Natural killer cell (primary cell): ENCODE measurements around the gene CAMK1G. TPM values are rescaled to one million over a fixed set of nuclear protein-coding genes. Genes with fewer than 3 reads are reported as not detected.

Experiments
- ATAC-seq, 3 donors: fragments of 150-1000 bp in 2 of 3; fragments of 200-7000 bp in 1 of 3; cut with Tn5 transposase; 1 replicate in 1 of 3; 2 replicates in 2 of 3; pipeline ENCODE4 v1.10.0; 2021; ENCODE audit warnings: mild to moderate bottlenecking in 2 of 3, moderate library complexity in 2 of 3
- DNase-seq, 2 donors: peaks; one replicate each; pipeline versions ENCODE4 v3.0.0 to v3.0.0-alpha.2; 2013 to 2021; ENCODE audit warnings: mixed read lengths in 1 of 2
- H3K27ac ChIP-seq: one replicate; pipeline ENCODE4 v1.5.1; 2013; ENCODE audit warnings: mild to moderate bottlenecking, low read length
- H3K27me3 ChIP-seq: one replicate; pipeline ENCODE4 v1.6.1; 2013; ENCODE audit warnings: low read length; ENCODE audit not compliant: control insufficient read depth, insufficient read depth
- H3K36me3 ChIP-seq: one replicate; pipeline ENCODE4 v1.6.1; 2013; ENCODE audit warnings: low read length; ENCODE audit not compliant: control insufficient read depth, insufficient read depth
- H3K4me1 ChIP-seq: one replicate; pipeline ENCODE4 v1.6.1; 2013; ENCODE audit warnings: low read length; ENCODE audit not compliant: control insufficient read depth, insufficient read depth
- H3K4me3 ChIP-seq: one replicate; pipeline ENCODE4 v1.5.1; 2013; ENCODE audit warnings: low read length
- H3K9me3 ChIP-seq: one replicate; pipeline ENCODE4 v1.6.1; 2013; ENCODE audit warnings: low read length; ENCODE audit not compliant: control insufficient read depth, insufficient read depth
- H3K27ac Mint-ChIP-seq, 2 donors: one replicate each; pipeline ENCODE4 v1.8.0; 2022; ENCODE audit warnings: mild to moderate bottlenecking in 2 of 2, mixed read lengths in 2 of 2, moderate library complexity in 1 of 2
- H3K27me3 Mint-ChIP-seq, 2 donors: one replicate each; pipeline ENCODE4 v1.8.0; 2022; ENCODE audit warnings: low read depth in 2 of 2, mixed read lengths in 2 of 2
- H3K36me3 Mint-ChIP-seq: one replicate; pipeline ENCODE4 v1.8.0; 2022; ENCODE audit warnings: mixed read lengths
- H3K4me1 Mint-ChIP-seq, 2 donors: one replicate each; pipeline ENCODE4 v1.8.0; 2022; ENCODE audit warnings: mixed read lengths in 2 of 2
- H3K4me3 Mint-ChIP-seq: one replicate; pipeline ENCODE4 v1.8.0; 2022; ENCODE audit warnings: mild to moderate bottlenecking, moderate library complexity, mixed read lengths
- H3K9me3 Mint-ChIP-seq, 2 donors: one replicate each; pipeline ENCODE4 v1.8.0; 2022; ENCODE audit warnings: mixed read lengths in 2 of 2
- CTCF ChIP-seq: fragments of 200-600 bp; IDR thresholded peaks from one replicate; pipeline ENCODE4 v1.8.0; 2022; ENCODE audit warnings: antibody characterized with exemption
- WGBS: methylation state at CpG from one replicate; pipeline ENCODE4 v1.1.7; 2013; ENCODE audit warnings: missing lambda C conversion rate; ENCODE audit not compliant: insufficient coverage; 5-methylcytosine and 5-hydroxymethylcytosine counted together
- intact Hi-C: fragments of 100-400 bp; cut with micrococcal nuclease; formaldehyde crosslinking; loops from one replicate; pipeline ENCODE4 v1.14.2; 2022
- total RNA-seq, 4 donors: library from RNA; stranded (reverse); fragments of 120-200 nt in 1 of 4; gene quantifications; one replicate each; pipeline versions ENCODE4 v1.2.3 to v1.2.4, GENCODE V29; 2013 to 2022

CAMK1G gene
- total RNA-seq, 3 donors from 2014 or later (not counting 1 experiment from before 2014, with no cell fraction given), result not detected

- Mint-ChIP-seq H3K27me3 (peaks cover 0 to 5% of the 10 kb centered on the region in 2 donors), H3K9me3 (no peaks in the 10 kb centered on the region), H3K36me3 (no peaks in the 10 kb centered on the region), H3K27ac (no peak overlapping the region), H3K4me1 (no peaks in the 10 kb centered on the region), H3K4me3 (no peak overlapping the region)
- H3K9me3 ChIP-seq, result no peaks in the 10 kb centered on the region
- no peaks in the 10 kb centered on the region for H3K27me3 ChIP-seq
- no peaks in the 10 kb centered on the region for H3K4me1 ChIP-seq
- H3K4me3 ChIP-seq, result no peak overlapping the region
- ATAC-seq (no peak), DNase-seq (no peak)
- no peaks in the 10 kb centered on the region for H3K36me3 ChIP-seq
- no peak for TF ChIP-seq CTCF
- no peak overlapping the region for H3K27ac ChIP-seq
- 87% methylated on average over 8 of the region's 9 CpGs for WGBS
- intact Hi-C loops, result no loop called here
Observed at GRCh38 chr1:209554761-209555611, 28.5 kb upstream of the CAMK1G start.

GRCh38 chr1:209556162-209556690, 27.3 kb upstream of the CAMK1G start:
- Histone ChIP-seq H3K4me3 (no peak overlapping the region), H3K27ac (no peak overlapping the region), H3K36me3 (no peaks in the 10 kb centered on the region), H3K4me1 (no peaks in the 10 kb centered on the region), H3K9me3 (no peaks in the 10 kb centered on the region), H3K27me3 (no peaks in the 10 kb centered on the region)
- intact Hi-C loops, result no loop called here
- H3K9me3 Mint-ChIP-seq, result no peaks in the 10 kb centered on the region
- 100% methylated on average over 1 of the region's 1 CpG for WGBS
- ATAC-seq (no peak), DNase-seq (no peak)
- H3K4me3 Mint-ChIP-seq, result no peak overlapping the region
- H3K27ac Mint-ChIP-seq, result no peak overlapping the region
- H3K27me3 Mint-ChIP-seq, result peaks cover 0 to 5% of the 10 kb centered on the region in 2 donors
- no peaks in the 10 kb centered on the region for H3K36me3 Mint-ChIP-seq
- H3K4me1 Mint-ChIP-seq, result no peaks in the 10 kb centered on the region
- no peak for TF ChIP-seq CTCF

- Mint-ChIP-seq H3K36me3 (no peaks in the 10 kb centered on the region), H3K4me3 (no peak overlapping the region), H3K27me3 (peaks cover 0 to 5% of the 10 kb centered on the region in 2 donors), H3K27ac (no peak overlapping the region), H3K4me1 (no peaks in the 10 kb centered on the region), H3K9me3 (no peaks in the 10 kb centered on the region)
- intact Hi-C loops, result no loop called here
- H3K27ac ChIP-seq, result no peak overlapping the region
- H3K4me1 ChIP-seq, result no peaks in the 10 kb centered on the region
- no peaks in the 10 kb centered on the region for H3K36me3 ChIP-seq
- TF ChIP-seq CTCF, result no peak
- ATAC-seq (no peak), DNase-seq (no peak)
- no peak overlapping the region for H3K4me3 ChIP-seq
- no peaks in the 10 kb centered on the region for H3K27me3 ChIP-seq
- H3K9me3 ChIP-seq, result no peaks in the 10 kb centered on the region
Observed at GRCh38 chr1:209557221-209557620, 26.3 kb upstream of the CAMK1G start.
